Measurements from ENCODE around the gene SNX33.

SNX33 gene

DNA sequence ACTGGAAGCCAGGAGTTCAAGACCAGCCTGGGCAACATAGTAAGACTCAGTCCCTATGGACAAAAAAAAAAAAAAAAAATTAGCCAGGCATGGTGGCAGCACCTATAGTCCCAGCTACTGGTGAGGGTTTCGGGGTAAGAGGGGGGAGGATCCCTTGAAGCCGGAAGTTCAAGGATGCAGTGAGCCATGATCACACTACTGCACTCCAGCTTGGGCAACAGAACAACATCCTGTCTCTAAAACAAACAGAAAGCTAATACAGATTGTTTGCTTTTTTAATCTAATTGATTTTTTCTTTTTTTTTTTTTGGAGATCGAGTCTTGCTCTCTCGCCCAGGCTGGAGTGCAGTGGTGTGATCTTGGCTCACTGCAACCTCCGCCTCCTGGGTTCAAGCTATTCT, 6.1 kb upstream of the SNX33 start:
- DNase-seq, result no peak

- DNase-seq, result no peak
Observed at GRCh38 chr15:75644376-75644775, 3.3 kb upstream of the SNX33 start.

GRCh38 chr15:75646112-75646943, 1.4 kb upstream of the SNX33 start:
- no peak for DNase-seq

GRCh38 chr15:75646944-75647364, 758 bp upstream of the SNX33 start:
- no peak for DNase-seq

DNA sequence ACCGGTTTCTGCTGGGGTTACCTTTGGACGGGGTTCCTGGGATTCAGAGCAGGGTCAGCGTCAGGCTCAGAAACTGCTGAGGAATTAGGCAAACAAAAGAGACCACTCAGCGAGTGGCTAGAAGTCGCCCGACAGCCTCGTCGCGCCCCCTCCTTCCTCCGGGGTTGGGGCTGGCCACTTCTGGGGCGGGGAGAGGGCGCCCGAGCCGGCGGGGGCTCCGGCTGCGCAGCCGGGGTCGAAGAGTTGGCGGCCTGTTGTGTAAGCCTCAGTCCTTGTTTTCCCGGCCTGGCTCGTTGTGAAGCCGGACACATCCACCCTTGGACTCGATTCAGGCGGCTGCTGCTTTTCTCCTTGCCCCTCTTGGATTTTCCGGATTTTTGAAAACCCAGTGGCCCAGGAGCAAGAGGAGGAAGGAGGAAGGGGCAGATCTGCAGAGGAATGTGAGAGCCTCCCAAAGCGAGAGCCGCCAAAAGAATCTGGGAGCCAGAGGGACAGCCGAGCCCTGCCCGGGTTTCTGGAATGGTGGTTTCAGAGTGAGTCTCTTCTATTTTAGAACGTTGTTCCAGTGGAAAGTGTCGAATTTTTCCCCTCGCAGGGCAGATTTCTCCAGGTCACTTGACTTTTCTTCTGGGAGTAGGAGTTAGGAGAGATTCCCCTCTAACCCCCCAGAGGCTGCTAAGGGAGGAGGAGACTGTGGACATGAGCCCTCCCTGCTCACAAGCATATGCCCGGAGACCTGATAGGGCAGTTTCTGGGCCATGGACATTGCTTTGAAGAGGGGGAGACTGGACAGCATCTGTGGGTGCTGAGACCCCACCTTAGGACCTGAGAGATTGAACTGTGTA, 666 bp downstream of the SNX33 start:
- peak; percentile 57 for DNase-seq

- no peak for DNase-seq
Observed at GRCh38 chr15:75649045-75649761, 1.5 kb downstream of the SNX33 start.

DNA sequence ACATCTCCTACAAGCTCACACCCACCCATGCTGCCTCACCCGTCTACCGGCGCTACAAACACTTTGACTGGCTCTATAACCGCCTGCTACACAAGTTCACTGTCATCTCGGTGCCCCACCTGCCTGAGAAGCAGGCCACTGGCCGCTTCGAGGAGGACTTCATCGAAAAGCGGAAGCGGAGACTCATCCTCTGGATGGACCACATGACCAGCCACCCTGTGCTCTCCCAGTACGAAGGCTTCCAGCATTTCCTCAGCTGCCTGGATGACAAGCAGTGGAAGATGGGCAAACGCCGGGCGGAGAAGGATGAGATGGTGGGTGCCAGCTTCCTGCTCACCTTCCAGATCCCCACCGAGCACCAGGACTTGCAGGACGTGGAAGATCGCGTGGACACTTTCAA, 2.1 kb downstream of the SNX33 start:
- no peak for DNase-seq

GRCh38 chr15:75650908-75651809, 3.4 kb downstream of the SNX33 start:
- no peak for DNase-seq

DNA sequence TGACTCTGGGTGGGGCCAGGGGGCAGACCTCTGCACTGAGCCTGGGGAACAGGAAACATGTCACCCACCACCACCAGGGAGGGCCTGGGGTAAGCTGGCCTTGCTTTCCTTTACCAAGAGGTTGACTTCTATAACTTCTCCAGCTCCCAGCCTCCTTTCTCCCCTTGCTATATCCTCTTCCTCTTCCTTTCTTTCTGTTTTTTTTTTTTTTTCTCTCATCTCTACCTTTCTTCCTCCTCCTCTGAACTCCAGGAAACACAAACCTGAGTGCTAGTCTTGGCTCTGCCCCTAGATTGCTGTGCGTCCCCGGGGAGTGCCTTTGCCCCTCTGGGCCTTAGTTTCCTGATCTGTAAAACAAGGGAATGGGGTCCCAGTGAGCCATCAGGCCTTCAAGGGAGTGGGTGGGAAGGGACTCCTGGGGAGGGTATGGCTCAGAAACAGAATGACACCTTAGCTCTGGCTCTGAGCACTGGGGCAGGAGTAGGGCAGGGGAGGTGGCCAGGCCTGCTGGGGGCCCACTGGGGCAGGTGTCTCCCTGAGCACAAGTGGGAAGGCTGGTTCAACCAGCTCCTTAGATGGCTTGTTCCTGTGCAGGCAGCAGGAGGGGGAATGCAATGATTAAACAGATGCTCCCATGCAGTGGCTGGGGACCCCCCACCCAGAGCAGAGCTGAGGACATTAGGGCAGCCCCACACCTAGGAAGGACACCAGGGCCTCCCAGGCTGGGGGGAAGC, 4.3 kb downstream of the SNX33 start:
- DNase-seq, result no peak

GRCh38 chr15:75653347-75653913, 5.7 kb downstream of the SNX33 start:
- no peak for DNase-seq

DNA sequence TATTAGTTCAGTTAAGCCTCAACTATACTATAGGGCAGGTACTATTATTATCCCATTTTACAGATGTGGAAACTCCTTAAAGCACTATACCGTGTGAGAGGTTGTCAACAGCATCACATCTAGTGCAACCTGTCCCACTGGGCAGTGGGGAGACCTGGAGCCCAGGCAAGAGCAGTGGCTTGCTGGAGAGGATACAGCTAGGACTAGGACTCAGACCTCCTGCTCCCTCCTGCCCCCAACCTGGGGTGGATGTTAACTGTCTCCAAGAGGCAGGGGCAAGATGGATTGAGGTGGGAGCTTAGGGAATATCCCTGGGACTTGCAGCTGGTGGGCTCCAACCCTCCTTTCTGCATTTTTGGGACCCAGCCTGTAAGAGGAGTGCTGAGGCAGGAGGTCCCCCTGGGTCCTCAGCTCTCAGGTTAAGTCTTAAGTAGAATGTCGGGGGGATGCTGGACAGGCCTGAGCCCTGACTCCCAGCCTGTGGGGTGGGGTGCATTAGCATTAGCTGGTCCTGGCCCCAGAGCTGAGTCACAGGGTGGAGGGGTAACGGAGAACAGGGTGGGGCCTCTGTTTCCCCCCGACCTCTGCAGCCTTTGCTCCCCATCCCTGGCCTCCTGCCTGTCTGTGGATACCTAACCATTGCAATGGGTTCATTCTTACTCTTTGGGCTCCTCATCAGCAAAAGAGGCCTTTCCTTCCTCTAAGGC, 6.6 kb downstream of the SNX33 start:
- no peak for DNase-seq

DNA sequence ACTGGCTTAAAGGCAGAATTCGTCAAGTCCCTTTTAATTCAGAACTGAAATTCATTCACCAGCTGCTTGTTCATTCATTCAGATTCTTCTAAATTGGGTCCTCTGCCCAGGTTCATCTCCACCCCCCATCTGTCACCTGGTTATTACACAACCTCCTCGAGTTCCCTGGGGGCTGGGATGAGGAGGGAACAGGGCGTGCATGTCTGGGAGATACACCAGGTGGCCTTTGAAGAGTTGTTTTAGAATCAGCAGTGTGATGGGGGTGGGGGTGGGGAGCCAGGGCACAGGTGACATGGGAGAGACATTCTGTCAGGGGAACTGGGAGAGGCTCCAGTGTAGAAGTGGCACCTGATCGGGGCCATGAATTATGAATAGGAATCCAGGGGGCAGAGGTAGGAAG, 8.2 kb downstream of the SNX33 start:
- no peak for DNase-seq

DNA sequence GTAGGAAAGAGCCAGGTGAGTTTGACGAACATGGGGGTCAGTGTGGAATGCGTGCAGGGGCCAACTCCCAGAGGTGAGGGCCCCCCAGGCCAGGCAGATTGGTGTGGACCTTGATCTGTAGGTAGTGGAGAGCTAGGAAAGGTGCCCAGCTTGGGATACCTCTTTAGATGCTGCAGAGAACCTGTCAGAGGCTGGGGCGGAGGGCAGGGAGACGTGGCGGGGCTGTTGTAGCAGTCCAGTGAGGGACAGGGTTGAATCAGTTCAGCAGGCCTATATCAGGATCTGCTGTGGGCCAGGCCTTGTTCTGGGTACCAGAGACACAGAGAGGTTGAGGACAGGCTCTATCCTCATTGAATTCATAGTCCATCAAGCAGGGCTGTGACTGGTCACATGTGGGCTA, 8.6 kb downstream of the SNX33 start:
- DNase-seq, result no peak

DNA sequence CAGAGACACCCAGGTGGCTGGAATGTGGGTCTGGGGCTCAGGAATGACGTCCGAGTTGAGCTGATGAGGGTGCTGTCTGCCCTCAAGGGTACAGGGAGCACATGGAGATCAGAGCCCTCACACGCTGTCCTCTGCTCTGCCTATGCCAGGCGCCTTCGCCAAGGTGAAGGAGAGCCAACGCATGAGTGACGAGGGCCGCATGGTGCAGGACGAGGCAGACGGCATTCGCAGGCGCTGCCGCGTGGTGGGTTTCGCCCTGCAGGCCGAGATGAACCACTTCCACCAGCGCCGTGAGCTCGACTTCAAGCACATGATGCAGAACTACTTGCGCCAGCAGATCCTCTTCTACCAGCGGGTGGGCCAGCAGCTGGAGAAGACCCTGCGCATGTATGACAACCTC, 9.1 kb downstream of the SNX33 start:
- no peak for DNase-seq

- no peak for DNase-seq
Observed at GRCh38 chr15:75659141-75659771, 11.5 kb downstream of the SNX33 start.

- DNase-seq, result no peak
Observed at GRCh38 chr15:75659928-75660645, 12.4 kb downstream of the SNX33 start.

GRCh38 chr15:75661100-75661755, 13.5 kb downstream of the SNX33 start:
- DNase-seq, result peak; percentile 89

DNA sequence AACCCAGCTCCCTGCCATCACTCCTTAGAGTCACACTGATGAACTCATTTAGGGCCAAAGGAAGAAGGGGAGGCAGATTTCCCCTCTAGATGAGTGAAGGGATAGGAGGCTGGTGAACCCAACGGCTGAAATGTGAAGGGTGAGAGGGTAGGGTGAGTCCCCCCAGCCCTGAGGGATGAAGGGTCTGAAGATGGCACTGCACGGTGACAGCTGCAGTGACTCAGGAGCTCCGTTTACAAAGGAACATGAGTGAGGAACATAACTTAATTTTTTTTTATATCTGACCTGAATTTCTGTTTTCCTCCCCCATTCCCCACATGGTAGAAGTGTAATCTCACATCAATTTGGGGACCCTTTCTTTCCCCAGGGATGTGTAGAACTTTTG, 14.0 kb downstream of the SNX33 start:
- DNase-seq, result no peak

All from left hindlimb (tissue), 1 donor.